Right renal pelvis (tissue), 4 donors: ENCODE results near the gene MBTPS2. TPM values are rescaled to one million over a fixed set of nuclear protein-coding genes. Genes with fewer than 3 reads are reported as not detected.
"Not testable (repeated sequence)": the region's sequence is repeated elsewhere in the genome, so short reads cannot be mapped to it uniquely, and the experiment has no call there.

ENCODE experiments used
- DNase-seq, 4 donors: peaks; one replicate each; pipeline ENCODE4 v3.0.0-alpha.2; 2013; ENCODE audit warnings: low read depth in 4 of 4, low spot score in 3 of 4, missing footprints in 1 of 4
- polyA plus RNA-seq, 4 donors: library from polyadenylated mRNA; unstranded; fragments of 120-200 nt; gene quantifications; one replicate each; pipeline ENCODE4 v1.2.1, GENCODE V29; 2013; ENCODE audit not compliant: insufficient read length in 4 of 4

The MBTPS2 gene
- 10 to 100 TPM; 32.9 to 39.9 (median 36.6) TPM for polyA plus RNA-seq

GRCh38 chrX:21839334-21840192, at the start of gene MBTPS2:
TSS of gene MBTPS2 (plus strand) at chrX:21839617. CDS start at chrX:21839735, 118 bp downstream.
- peak; percentile 73 to 84 (median 78) for DNase-seq

DNA sequence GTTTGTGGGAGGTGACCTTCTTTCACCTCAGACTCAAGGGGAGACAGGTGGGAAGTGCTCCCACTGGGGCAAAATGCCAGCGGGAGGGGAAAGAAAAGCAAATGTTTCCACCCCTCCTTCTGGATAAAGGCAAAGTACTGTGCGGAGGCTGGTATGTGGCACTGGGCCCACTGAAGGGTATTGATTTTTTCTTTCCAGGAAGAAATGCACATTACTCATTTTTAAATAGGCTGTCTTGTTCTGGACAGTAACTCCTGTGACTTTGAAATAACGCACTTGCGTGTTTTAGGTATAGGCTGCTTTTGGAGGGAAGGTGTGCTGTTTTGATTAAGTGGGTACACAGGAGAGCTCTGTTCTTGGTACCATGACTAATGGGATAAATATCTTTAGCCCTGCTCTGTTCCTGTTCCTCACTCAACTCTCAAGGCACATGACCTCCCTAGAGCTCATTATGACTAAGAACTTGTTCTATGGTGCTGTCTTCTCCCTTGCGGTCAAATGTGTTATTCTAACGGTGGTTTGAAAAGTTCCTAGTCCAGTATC, 40.7 kb upstream of the MBTPS2 start:
- no peak for DNase-seq

DNA sequence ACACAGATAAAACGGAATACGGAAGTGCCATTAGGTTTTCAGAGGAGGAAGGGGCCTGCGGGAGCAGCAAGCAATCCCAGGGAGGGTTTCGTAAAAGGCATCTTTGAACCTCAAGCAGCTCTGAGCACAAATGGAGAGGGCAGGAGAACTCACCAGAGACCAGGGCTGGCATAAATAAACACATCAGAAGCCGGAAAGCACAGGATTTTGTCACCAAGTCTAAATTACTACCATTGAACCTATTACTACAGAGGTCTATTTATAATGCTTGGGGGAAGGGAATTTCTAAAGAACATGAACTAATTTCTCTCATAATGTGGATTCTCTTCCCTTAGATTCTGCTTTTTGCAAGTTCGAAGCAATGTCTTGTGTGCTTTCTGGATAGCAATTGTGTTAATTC, 39.6 kb upstream of the MBTPS2 start:
- no peak for DNase-seq

GRCh38 chrX:21800344-21800770, 39.1 kb upstream of the MBTPS2 start:
- DNase-seq = no peak

- no peak for DNase-seq
Measured at GRCh38 chrX:21802054-21802670, 37.3 kb upstream of the MBTPS2 start.

DNA sequence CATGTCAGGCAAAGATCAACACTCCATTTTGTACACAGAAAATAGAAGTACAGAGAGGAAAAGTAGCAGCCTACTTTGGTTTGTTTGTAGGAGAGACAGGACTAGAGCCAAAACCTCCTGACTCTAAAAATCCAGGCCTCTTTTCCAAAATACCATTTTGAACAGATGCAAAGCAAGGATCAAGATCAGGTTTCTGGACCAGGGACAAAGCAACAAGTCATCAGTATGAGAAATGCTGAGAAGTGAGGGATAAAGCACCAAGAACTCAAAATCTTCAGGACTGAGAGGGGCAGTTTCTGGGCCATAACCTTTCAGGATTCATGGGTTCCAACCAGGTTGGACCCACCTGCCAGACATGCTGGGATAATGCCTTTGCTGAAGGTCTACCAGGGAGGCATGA, 36.6 kb upstream of the MBTPS2 start:
- DNase-seq = no peak

DNA sequence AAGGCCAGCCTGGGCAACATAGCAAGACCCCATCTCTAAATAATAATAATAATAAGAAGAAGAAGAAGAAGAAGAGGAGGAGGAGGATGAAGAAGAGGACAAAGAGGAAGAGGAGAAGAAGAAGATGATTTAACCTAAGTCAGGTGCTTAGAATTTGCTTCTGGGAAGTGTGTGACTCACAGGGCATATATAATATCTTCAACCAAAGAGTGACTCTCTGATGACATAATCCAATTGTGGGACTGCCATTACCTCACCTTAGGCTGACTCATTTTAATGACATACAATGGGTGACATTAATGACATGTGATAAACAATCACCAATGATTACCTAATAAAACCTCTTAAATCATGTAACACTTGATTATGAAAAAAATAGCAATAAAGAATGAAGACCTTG, 32.7 kb upstream of the MBTPS2 start:
- DNase-seq = no peak

DNA sequence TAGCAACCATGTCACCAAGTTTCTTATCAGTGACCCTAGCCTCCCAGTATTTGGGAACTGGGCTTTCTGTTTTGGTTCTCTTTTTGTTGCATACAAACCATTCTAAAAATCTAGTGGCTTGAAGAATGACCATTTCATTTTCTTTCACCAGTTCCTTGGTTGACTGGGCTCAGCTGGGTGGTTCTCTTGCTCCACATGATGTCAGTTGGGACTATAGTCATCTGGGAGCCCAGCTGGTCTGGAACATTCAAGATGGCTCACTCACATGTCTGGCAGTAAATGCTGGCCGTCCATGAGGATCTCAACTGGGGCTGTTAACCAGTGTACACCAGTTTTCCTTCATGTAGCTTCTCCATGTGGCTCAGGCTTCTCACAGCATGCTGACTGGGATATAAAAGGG, 27.6 kb upstream of the MBTPS2 start:
- DNase-seq = no peak

DNA sequence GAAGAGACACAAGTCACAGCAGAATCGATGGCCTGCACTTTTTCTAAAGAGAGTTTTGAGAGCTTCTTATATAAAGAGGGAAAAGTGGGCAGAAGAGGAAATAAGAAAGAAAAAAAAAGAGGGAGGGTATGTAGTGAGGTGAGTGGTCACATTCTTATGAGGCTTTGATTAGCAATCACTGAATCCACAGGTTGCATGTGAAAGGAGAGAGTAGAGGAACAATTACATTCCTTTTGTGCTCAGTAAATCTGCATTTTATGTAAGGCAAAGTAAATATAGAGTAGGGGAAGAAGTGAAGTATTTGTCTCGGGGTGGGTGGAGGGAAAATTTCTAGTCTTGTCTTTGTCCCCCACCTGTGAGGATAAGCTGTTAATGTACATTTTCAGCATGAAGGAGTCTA, 26.8 kb upstream of the MBTPS2 start:
- DNase-seq = no peak

DNA sequence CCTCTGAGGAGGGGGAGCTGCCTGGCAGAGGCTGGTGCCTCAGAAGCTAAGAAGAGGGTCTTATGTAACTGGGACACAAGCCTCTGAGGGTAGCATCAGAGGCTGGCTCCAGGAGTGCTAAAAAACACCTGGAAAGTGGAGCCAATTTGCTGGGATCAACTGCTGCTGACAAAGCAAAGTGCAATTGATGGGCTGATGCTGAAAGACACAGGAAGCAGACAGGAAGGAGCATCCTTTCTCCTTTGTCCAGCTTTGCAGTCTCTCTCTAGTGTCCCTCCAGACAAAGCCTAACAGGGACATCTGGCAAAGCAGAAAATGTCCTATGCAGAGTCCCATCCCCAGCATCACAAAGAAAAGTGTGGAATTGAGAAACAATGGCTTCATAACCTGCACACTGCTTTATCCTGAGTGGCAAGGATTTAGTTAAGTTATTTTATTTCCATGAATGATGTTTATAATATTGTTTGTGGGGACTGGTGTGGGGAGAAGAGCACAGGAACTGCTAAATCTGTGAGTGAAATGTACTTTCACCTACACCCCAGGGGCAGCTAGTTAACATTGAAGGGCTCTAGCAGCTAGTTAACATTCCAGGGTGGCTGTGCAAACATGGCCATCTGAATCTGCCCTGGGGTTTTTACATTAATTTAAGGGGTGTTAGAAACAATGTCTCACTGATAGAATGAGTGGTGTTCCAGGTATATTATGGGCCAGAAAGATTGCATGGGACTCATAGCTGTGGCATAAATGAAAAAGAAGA, 25.6 kb upstream of the MBTPS2 start:
- DNase-seq = no peak

GRCh38 chrX:21816136-21816535, 23.3 kb upstream of the MBTPS2 start:
- DNase-seq = no peak

DNA sequence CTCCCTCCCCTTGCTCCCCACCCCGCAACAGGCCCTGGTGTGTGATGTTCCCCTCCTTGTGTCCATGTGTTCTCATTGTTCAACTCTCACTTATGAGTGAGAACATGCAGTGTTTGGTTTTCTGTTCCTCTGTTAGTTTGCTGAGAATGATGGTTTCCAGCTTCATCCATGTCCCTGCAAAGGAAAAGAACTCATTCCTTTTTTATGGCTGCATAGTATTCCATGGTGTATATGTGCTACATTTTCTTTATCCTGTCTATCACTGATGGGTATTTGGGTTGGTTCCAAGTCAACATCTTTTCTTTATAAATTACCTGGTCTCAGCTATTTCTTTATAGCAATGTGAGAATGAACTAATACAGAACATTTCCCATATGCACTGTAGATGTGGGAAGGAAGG, 19.2 kb upstream of the MBTPS2 start:
- not testable (repeated sequence) for DNase-seq

- DNase-seq = no peak
Measured at GRCh38 chrX:21821875-21822274, 17.5 kb upstream of the MBTPS2 start.

- DNase-seq = no peak
Measured at GRCh38 chrX:21831496-21831895, 7.9 kb upstream of the MBTPS2 start.

GRCh38 chrX:21837056-21837455, 2.4 kb upstream of the MBTPS2 start:
- no peak for DNase-seq

GRCh38 chrX:21838937-21839333, 482 bp upstream of the MBTPS2 start:
- DNase-seq = peak in 1 of 4 donors; percentile 5

DNA sequence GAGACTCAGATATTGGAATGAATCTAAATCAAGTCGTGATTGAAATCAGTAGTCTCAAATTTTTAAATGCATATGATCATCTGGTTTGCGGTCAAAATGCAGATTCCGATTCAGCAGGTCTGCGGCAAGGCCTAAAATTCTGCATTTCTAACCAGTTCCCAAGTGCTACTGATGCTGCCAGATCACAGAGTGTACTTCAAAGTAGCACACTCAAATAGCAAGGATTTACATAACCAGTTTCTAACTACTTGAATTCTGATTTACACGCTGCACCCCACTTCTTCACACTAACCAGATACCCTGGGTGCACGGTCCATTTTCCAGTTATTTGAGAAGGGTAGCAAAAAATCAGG, 752 bp downstream of the MBTPS2 start:
- DNase-seq = no peak

- DNase-seq = no peak
Measured at GRCh38 chrX:21843179-21843578, 3.8 kb downstream of the MBTPS2 start.

GRCh38 chrX:21845096-21845495, 5.7 kb downstream of the MBTPS2 start:
- DNase-seq = no peak

DNA sequence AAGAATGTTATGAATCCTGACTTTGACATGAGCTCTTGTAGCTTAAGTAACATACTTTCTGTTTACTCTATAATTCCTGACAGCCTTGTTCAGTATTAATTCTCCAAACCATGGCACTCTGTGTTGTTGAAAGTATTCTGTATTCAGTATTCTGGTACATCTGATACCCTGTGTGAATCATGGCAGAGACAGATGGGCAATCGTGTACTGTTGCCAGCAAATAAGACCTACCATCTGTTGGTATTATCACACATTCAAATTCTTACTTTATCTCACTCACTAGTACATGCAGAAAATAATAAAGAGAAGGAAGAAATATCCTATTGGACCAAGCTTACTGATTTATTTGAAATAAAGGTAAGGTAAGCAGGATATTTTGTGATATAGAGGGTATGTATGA, 7.9 kb downstream of the MBTPS2 start:
- no peak for DNase-seq

GRCh38 chrX:21853578-21853977, 14.2 kb downstream of the MBTPS2 start:
- DNase-seq = no peak
